ENCODE data around the gene NEK10.

DNA sequence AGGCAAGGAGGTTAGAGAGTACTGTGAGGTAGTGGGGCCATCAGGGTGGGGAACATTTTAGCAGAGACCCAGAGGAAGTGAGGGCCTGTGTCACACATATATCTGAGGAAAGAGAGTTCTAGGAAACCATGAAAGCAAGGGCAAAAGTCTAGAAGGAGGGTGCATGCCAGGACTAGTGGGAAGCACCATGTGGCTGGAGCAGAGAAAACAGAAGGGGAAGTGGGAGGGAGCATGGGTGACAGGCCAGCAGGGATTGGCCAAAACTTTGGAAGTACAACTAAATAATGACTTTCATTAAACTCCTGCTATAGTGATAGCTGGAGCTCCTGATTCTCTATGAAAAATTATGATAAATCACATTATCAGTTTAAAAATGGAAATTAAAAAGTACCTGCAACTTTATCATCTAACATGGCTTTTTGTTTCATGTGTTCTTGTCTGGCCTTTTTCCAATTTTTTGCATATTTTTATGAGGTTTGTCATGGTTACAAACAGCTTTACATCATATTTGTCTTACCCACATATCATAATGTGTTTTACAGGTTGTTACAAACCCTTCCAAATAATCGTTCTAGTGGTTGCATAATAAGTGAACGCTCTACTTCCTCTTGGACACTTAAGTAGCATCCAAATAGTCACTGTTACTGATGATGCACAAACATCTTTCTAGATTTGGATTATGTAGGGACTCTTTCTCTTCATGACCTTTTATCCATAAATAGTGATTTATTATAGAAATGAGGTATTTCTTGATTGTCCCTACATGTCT is 168.3 kb downstream of the NEK10 start:
- TF ChIP-seq, protein P1, sequence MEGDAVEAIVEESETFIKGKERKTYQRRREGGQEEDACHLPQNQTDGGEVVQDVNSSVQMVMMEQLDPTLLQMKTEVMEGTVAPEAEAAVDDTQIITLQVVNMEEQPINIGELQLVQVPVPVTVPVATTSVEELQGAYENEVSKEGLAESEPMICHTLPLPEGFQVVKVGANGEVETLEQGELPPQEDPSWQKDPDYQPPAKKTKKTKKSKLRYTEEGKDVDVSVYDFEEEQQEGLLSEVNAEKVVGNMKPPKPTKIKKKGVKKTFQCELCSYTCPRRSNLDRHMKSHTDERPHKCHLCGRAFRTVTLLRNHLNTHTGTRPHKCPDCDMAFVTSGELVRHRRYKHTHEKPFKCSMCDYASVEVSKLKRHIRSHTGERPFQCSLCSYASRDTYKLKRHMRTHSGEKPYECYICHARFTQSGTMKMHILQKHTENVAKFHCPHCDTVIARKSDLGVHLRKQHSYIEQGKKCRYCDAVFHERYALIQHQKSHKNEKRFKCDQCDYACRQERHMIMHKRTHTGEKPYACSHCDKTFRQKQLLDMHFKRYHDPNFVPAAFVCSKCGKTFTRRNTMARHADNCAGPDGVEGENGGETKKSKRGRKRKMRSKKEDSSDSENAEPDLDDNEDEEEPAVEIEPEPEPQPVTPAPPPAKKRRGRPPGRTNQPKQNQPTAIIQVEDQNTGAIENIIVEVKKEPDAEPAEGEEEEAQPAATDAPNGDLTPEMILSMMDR (IDR thresholded peaks at IDR 0.05) = no peak
- no peak for TF ChIP-seq POLR2A (IDR thresholded peaks at IDR 0.05)
